Measurements from ENCODE around the gene SIGLEC1. TPM values are rescaled to one million over a fixed set of nuclear protein-coding genes. Genes with fewer than 3 reads are reported as not detected.
A peak's percentile ranks its signal among the peaks of the same experiment; 100 is the strongest.

The SIGLEC1 gene
- total RNA-seq, 1 experiment from 2014 or later = not detected

DNA sequence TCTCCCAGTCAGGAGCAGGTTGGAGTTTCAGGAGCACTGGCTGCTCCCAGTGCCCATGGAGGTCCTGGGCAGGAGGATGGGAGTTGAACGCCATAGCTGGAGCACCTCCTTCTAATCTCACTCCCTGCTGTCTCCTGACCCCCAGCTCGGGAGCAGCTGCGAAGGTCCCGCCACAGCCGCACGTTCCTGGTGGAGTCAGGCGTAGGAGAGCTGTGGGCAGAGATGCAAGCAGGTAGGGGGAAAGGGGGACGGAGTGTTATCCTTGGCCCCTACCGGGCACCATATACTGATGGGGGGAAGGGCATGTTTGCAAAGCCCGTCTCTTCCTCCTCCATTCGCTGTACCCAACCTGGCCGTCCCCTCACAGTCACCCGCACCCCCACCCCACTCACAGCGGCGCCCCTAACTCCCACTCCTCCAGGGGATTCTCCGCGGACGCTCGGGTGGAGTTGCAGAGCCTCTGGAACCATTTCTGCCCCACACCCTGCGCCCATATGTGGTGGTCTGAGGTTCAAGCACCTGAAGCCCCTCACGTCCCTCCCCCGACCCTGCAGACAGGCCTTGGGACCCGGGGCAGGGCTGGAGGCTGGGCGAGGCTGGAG, 36.8 kb upstream of the SIGLEC1 start:
- DNase-seq = no peak
- Histone ChIP-seq H3K9me3 (ENCODE audit: low read length) (no peaks in the 10 kb centered on the region), H3K27ac (ENCODE audit: low read length) (no peak overlapping the region), H3K9ac (ENCODE audit: low read length) (no peak overlapping the region), H4K20me1 (ENCODE audit: insufficient read depth, low read depth, low read length) (peaks cover 9% of the 10 kb centered on the region; the same call in 1 of the 2 replicates), H3K9me2 (replicated peaks; ENCODE audit: insufficient read depth, low read length) (no peaks in the 10 kb centered on the region), H2AFZ (ENCODE audit: low read length) (no peak overlapping the region), H3K79me2 (ENCODE audit: low read length) (no peaks in the 10 kb centered on the region), H3K4me2 (ENCODE audit: low read depth, low read length, poor library complexity, severe bottlenecking) (no peak overlapping the region), H3K4me1 (ENCODE audit: low read length) (no peaks in the 10 kb centered on the region), H3K4me3 (ENCODE audit: low read length) (no peak overlapping the region), H3K27me3 (ENCODE audit: low read length) (no peaks in the 10 kb centered on the region), H3K36me3 (ENCODE audit: insufficient read depth, low read length) (peaks cover 4% of the 10 kb centered on the region; the same call in 1 of the 2 replicates)

- Histone ChIP-seq H4K20me1 (ENCODE audit: insufficient read depth, low read depth, low read length) (peaks cover 9% of the 10 kb centered on the region; the same call in 1 of the 2 replicates), H3K27ac (ENCODE audit: low read length) (no peak overlapping the region), H3K4me3 (ENCODE audit: low read length) (no peak overlapping the region), H3K36me3 (ENCODE audit: insufficient read depth, low read length) (peaks cover 4% of the 10 kb centered on the region; the same call in 1 of the 2 replicates), H3K27me3 (ENCODE audit: low read length) (no peaks in the 10 kb centered on the region), H3K4me1 (ENCODE audit: low read length) (no peaks in the 10 kb centered on the region), H3K79me2 (ENCODE audit: low read length) (no peaks in the 10 kb centered on the region), H3K4me2 (ENCODE audit: low read depth, low read length, poor library complexity, severe bottlenecking) (no peak overlapping the region), H3K9me3 (ENCODE audit: low read length) (no peaks in the 10 kb centered on the region), H3K9me2 (replicated peaks; ENCODE audit: insufficient read depth, low read length) (no peaks in the 10 kb centered on the region), H2AFZ (ENCODE audit: low read length) (no peak overlapping the region), H3K9ac (ENCODE audit: low read length) (no peak overlapping the region)
- DNase-seq = no peak
Measured at GRCh38 chr20:3748073-3748472, 35.7 kb upstream of the SIGLEC1 start.

DNA sequence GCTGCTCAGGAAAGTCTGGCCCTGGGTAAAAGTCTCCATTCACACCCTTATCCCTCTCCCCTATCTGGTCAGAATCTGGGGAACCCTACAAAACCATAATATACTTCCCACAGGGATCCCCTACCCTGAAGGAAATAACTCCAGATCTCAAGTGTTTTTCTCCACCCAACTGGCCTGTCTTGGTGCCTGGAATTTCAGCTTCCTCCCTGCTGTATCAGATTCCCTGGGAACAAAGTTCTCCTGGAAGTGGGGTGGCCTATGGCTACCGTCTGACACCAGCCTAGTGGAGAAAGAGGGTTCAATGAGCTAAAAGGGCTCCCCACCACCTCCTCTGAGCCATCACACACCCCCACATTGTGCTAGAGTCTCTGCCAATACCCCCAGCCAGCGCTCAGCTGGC, 35.1 kb upstream of the SIGLEC1 start:
- peaks cover 8% of the 10 kb centered on the region; the same call in 1 of the 2 replicates for H4K20me1 ChIP-seq (ENCODE audit: insufficient read depth, low read depth, low read length)
- no peaks in the 10 kb centered on the region for H3K79me2 ChIP-seq (ENCODE audit: low read length)
- no peaks in the 10 kb centered on the region for H3K4me1 ChIP-seq (ENCODE audit: low read length)
- H3K27me3 ChIP-seq (ENCODE audit: low read length) = no peaks in the 10 kb centered on the region
- DNase-seq = no peak
- H3K9me3 ChIP-seq (ENCODE audit: low read length) = no peaks in the 10 kb centered on the region
- H2AFZ ChIP-seq (ENCODE audit: low read length) = no peak overlapping the region
- H3K27ac ChIP-seq (ENCODE audit: low read length) = no peak overlapping the region
- H3K4me3 ChIP-seq (ENCODE audit: low read length) = no peak overlapping the region
- no peaks in the 10 kb centered on the region for H3K36me3 ChIP-seq (ENCODE audit: insufficient read depth, low read length)
- H3K9me2 ChIP-seq (replicated peaks; ENCODE audit: insufficient read depth, low read length) = no peaks in the 10 kb centered on the region
- no peak overlapping the region for H3K4me2 ChIP-seq (ENCODE audit: low read depth, low read length, poor library complexity, severe bottlenecking)
- no peak overlapping the region for H3K9ac ChIP-seq (ENCODE audit: low read length)

GRCh38 chr20:3745686-3746173, 33.3 kb upstream of the SIGLEC1 start:
- no peak for DNase-seq
- Histone ChIP-seq H3K9me2 (replicated peaks; ENCODE audit: insufficient read depth, low read length) (no peaks in the 10 kb centered on the region), H2AFZ (ENCODE audit: low read length) (no peak overlapping the region), H3K4me3 (ENCODE audit: low read length) (no peak overlapping the region), H3K4me2 (ENCODE audit: low read depth, low read length, poor library complexity, severe bottlenecking) (no peak overlapping the region), H3K27me3 (ENCODE audit: low read length) (no peaks in the 10 kb centered on the region), H3K36me3 (ENCODE audit: insufficient read depth, low read length) (no peaks in the 10 kb centered on the region), H3K9me3 (ENCODE audit: low read length) (no peaks in the 10 kb centered on the region), H3K27ac (ENCODE audit: low read length) (no peak overlapping the region), H3K9ac (ENCODE audit: low read length) (no peak overlapping the region), H3K79me2 (ENCODE audit: low read length) (no peaks in the 10 kb centered on the region), H3K4me1 (ENCODE audit: low read length) (no peaks in the 10 kb centered on the region), H4K20me1 (ENCODE audit: insufficient read depth, low read depth, low read length) (peaks cover 4% of the 10 kb centered on the region; the same call in 1 of the 2 replicates)

DNA sequence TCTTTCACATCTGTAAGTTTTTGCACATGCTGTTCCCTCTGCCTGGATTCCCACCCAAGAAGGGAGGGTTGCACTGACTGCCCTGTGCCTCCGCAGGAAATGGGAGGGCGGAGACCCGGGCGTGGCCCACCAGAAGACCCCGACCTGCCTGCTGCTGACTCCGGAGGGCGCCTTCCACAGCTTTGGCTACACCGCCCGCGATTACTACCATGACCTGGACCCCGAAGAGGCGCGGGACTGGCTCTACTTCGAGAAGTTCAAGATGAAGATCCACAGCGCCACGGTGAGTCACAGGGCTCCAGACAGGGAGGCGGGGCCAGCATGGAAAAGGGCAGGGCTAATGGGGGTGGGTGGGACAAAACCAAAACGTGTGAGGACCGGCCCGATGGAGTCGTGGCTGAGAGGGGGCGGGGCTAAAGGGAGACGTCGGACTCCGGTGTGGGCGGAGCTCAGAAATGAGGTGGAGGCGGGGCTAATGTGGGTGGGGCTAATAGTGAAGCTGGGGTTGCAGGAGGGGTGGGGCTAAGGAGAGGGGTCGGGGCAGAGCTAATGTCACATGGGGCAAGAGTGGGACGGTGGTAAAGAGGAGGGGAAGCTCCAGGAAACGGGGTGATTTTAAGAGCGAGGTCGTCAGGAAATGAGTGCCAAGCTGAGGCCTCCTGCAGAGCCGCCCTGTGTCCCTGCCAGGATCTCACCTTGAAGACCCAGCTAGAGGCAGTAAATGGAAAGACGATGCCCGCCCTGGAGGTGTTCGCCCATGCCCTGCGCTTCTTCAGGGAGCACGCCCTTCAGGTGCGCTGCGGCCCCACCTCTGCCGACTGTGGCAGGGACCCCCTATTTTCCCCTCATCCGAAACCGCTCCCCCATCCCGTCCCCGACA, 32.6 kb upstream of the SIGLEC1 start:
- H3K4me2 ChIP-seq (ENCODE audit: low read depth, low read length, poor library complexity, severe bottlenecking) = no peak overlapping the region
- H3K27ac ChIP-seq (ENCODE audit: low read length) = no peak overlapping the region
- H3K9me3 ChIP-seq (ENCODE audit: low read length) = no peaks in the 10 kb centered on the region
- no peak overlapping the region for H3K9ac ChIP-seq (ENCODE audit: low read length)
- H3K4me3 ChIP-seq (ENCODE audit: low read length) = no peak overlapping the region
- no peaks in the 10 kb centered on the region for H3K27me3 ChIP-seq (ENCODE audit: low read length)
- H3K36me3 ChIP-seq (ENCODE audit: insufficient read depth, low read length) = no peaks in the 10 kb centered on the region
- no peaks in the 10 kb centered on the region for H3K79me2 ChIP-seq (ENCODE audit: low read length)
- no peaks in the 10 kb centered on the region for H3K4me1 ChIP-seq (ENCODE audit: low read length)
- no peaks in the 10 kb centered on the region for H3K9me2 ChIP-seq (replicated peaks; ENCODE audit: insufficient read depth, low read length)
- peak; percentile 92 for DNase-seq
- no peak overlapping the region for H2AFZ ChIP-seq (ENCODE audit: low read length)
- H4K20me1 ChIP-seq (ENCODE audit: insufficient read depth, low read depth, low read length) = peaks cover under 1% of the 10 kb centered on the region; the same call in 1 of the 2 replicates

- no peak overlapping the region for H3K4me2 ChIP-seq (ENCODE audit: low read depth, low read length, poor library complexity, severe bottlenecking)
- no peak for DNase-seq
Measured at GRCh38 chr20:3744037-3744436, 31.6 kb upstream of the SIGLEC1 start.

DNA sequence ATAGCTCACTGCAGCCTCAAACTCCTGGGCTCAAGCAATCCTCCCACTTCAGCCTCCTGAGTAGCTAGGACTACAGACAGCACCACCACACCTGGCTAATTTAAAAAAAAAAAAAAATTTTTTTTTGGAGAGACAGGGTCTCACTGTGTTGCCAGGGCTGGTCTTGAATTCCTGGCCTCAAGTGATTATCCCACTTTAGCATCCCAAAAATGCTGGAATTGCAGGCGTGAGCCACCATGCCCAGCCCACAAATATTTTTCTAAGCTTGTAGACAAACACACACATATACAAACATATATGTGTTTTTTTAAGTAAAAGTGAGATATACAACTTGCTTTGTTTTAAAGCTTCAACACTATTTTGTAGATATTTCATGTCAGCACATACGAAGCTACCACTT, 30.9 kb upstream of the SIGLEC1 start:
- H3K27me3 ChIP-seq (ENCODE audit: low read length) = no peaks in the 10 kb centered on the region
- no peaks in the 10 kb centered on the region for H3K9me3 ChIP-seq (ENCODE audit: low read length)
- H3K4me2 ChIP-seq (ENCODE audit: low read depth, low read length, poor library complexity, severe bottlenecking) = no peak overlapping the region
- no peaks in the 10 kb centered on the region for H3K4me1 ChIP-seq (ENCODE audit: low read length)
- H3K4me3 ChIP-seq (ENCODE audit: low read length) = no peak overlapping the region
- no peak overlapping the region for H2AFZ ChIP-seq (ENCODE audit: low read length)
- H3K9ac ChIP-seq (ENCODE audit: low read length) = no peak overlapping the region
- H3K27ac ChIP-seq (ENCODE audit: low read length) = no peak overlapping the region
- H3K79me2 ChIP-seq (ENCODE audit: low read length) = no peaks in the 10 kb centered on the region
- no peaks in the 10 kb centered on the region for H3K36me3 ChIP-seq (ENCODE audit: insufficient read depth, low read length)
- DNase-seq = no peak
- H4K20me1 ChIP-seq (ENCODE audit: insufficient read depth, low read depth, low read length) = no peaks in the 10 kb centered on the region; the same call in 1 of the 2 replicates
- no peaks in the 10 kb centered on the region for H3K9me2 ChIP-seq (replicated peaks; ENCODE audit: insufficient read depth, low read length)

More at GRCh38 chr20:3744037-3744436, 31.6 kb upstream of the SIGLEC1 start:
- Histone ChIP-seq H4K20me1 (ENCODE audit: insufficient read depth, low read depth, low read length) (no peaks in the 10 kb centered on the region; the same call in 1 of the 2 replicates), H3K79me2 (ENCODE audit: low read length) (no peaks in the 10 kb centered on the region), H3K9me3 (ENCODE audit: low read length) (no peaks in the 10 kb centered on the region), H3K27me3 (ENCODE audit: low read length) (no peaks in the 10 kb centered on the region), H3K9me2 (replicated peaks; ENCODE audit: insufficient read depth, low read length) (no peaks in the 10 kb centered on the region), H3K4me3 (ENCODE audit: low read length) (no peak overlapping the region), H3K9ac (ENCODE audit: low read length) (no peak overlapping the region), H3K36me3 (ENCODE audit: insufficient read depth, low read length) (no peaks in the 10 kb centered on the region), H3K4me1 (ENCODE audit: low read length) (no peaks in the 10 kb centered on the region), H2AFZ (ENCODE audit: low read length) (no peak overlapping the region), H3K27ac (ENCODE audit: low read length) (no peak overlapping the region)

DNA sequence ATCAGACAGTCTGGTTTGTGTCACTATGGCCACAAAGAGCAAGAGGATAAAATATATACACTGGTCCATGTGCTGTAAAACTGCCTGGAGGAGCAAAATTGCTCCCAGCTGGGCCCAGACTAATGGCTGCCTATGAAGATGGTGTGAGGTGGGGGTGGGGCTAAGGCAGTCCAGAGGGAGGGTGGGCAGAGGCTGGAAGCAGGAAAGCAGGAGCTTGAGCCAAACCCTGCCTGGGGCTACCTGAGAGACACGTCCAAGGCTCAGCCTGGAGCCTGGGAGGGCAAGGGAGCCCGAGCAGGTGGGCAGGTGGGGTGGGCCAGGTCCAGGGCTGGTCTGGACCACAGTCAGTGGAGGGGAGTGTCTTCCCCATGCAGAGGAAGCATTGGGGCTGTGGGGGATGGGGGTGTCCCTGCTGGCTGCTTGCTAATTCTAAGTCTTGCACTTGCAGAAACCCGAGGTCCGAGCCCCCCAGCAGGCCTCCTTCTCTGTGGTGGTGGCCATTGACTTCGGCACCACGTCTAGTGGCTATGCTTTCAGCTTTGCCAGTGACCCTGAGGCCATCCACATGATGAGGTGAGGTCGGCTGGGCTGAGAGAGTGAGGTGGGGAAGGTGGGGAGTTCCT, 29.5 kb upstream of the SIGLEC1 start:
- Histone ChIP-seq H4K20me1 (ENCODE audit: insufficient read depth, low read depth, low read length) (no peaks in the 10 kb centered on the region; the same call in 1 of the 2 replicates), H3K9me3 (ENCODE audit: low read length) (no peaks in the 10 kb centered on the region), H3K9me2 (replicated peaks; ENCODE audit: insufficient read depth, low read length) (no peaks in the 10 kb centered on the region), H3K9ac (ENCODE audit: low read length) (no peak overlapping the region), H3K4me3 (ENCODE audit: low read length) (no peak overlapping the region), H3K36me3 (ENCODE audit: insufficient read depth, low read length) (no peaks in the 10 kb centered on the region), H3K4me1 (ENCODE audit: low read length) (no peaks in the 10 kb centered on the region), H3K27ac (ENCODE audit: low read length) (no peak overlapping the region), H3K79me2 (ENCODE audit: low read length) (no peaks in the 10 kb centered on the region), H2AFZ (ENCODE audit: low read length) (no peak overlapping the region), H3K4me2 (ENCODE audit: low read depth, low read length, poor library complexity, severe bottlenecking) (no peak overlapping the region), H3K27me3 (ENCODE audit: low read length) (no peaks in the 10 kb centered on the region)
- DNase-seq = no peak

All from Karpas-422 (cell line).